ENCODE measurements around the gene STK35.

STK35 gene

DNA sequence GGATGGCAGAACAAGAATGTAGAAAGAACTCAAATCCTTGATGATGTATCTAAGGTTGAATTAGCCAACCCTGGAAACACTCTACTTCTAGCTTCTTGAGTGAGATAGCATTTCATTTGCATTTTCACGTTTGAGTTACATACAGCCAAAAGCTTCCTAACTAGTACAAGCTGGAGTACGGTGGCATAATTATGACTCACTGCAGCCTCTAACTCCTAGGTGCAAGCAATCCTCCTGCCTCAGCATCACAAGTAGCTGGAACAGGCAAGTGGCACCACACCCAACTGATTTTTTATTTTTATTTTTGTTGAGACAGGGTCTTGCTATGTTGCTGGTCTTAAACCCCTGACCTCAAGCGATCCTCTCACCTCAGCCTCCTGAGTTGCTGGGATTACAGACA lies 36.5 kb upstream of the STK35 start:
- H3K4me3 ChIP-seq (replicated peaks in 1 of 2; ENCODE audit: low read depth in 2 of 2, low read length in 2 of 2): no peak overlapping the region
- TF ChIP-seq, protein P1, sequence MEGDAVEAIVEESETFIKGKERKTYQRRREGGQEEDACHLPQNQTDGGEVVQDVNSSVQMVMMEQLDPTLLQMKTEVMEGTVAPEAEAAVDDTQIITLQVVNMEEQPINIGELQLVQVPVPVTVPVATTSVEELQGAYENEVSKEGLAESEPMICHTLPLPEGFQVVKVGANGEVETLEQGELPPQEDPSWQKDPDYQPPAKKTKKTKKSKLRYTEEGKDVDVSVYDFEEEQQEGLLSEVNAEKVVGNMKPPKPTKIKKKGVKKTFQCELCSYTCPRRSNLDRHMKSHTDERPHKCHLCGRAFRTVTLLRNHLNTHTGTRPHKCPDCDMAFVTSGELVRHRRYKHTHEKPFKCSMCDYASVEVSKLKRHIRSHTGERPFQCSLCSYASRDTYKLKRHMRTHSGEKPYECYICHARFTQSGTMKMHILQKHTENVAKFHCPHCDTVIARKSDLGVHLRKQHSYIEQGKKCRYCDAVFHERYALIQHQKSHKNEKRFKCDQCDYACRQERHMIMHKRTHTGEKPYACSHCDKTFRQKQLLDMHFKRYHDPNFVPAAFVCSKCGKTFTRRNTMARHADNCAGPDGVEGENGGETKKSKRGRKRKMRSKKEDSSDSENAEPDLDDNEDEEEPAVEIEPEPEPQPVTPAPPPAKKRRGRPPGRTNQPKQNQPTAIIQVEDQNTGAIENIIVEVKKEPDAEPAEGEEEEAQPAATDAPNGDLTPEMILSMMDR (IDR thresholded peaks at IDR 0.05; ENCODE audit: low read depth, low read length): no peak
- no peak for DNase-seq (ENCODE audit: low read depth in 2 of 2)

GRCh38 chr20:2066461-2067122 lies 35.0 kb upstream of the STK35 start:
- TF ChIP-seq, protein P1 (IDR thresholded peaks at IDR 0.05; ENCODE audit: low read depth, low read length): no peak
- no peak overlapping the region for H3K4me3 ChIP-seq (replicated peaks in 1 of 2; ENCODE audit: low read depth in 2 of 2, low read length in 2 of 2)

DNA sequence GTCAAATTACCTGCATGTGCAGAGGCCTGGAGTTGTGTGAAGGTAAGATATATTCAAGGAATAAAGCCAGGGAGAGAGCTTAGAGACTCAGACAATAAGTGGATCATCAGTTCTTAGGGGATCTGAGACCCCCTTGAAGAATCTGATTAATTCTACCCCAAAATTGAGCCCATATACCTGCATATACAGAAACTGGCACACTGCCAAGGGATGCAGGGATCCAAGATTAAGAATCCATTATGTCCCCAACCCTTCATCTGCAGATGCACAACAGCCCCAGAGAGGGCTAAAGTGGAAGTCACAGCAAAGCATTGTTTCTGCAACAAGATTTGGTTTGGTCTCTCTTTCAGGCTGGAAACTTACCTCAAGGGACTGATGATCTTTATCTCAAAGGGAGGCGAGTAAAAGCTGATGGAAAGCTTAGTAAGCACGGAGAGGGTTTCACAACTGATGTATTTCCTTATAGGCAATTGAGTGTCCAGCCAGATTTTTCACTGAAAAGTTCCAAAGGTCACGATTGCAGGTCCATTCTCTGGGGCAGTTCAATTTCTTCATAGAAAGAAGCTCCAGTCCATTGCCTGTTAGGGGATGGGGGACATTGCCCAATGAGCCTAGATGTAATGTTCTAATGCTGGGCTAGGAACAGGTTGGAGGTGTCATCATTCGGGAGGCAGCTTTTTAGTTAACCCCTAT lies 20.9 kb upstream of the STK35 start:
- H3K4me3 ChIP-seq (replicated peaks in 1 of 2; ENCODE audit: low read depth in 2 of 2, low read length in 2 of 2): no peak overlapping the region
- no peak for DNase-seq (ENCODE audit: low read depth in 2 of 2)
- TF ChIP-seq, protein P1 (IDR thresholded peaks at IDR 0.05; ENCODE audit: low read depth, low read length): no peak

More at GRCh38 chr20:2066461-2067122, 35.0 kb upstream of the STK35 start:
- DNase-seq (ENCODE audit: low read depth in 2 of 2): no peak

GRCh38 chr20:2084703-2085102 lies 16.9 kb upstream of the STK35 start:
- DNase-seq (ENCODE audit: low read depth in 2 of 2): peak; percentile 36 to 40
- TF ChIP-seq, protein P1 (IDR thresholded peaks at IDR 0.05; ENCODE audit: low read depth, low read length): no peak
- no peak overlapping the region for H3K4me3 ChIP-seq (replicated peaks in 1 of 2; ENCODE audit: low read depth in 2 of 2, low read length in 2 of 2)

DNA sequence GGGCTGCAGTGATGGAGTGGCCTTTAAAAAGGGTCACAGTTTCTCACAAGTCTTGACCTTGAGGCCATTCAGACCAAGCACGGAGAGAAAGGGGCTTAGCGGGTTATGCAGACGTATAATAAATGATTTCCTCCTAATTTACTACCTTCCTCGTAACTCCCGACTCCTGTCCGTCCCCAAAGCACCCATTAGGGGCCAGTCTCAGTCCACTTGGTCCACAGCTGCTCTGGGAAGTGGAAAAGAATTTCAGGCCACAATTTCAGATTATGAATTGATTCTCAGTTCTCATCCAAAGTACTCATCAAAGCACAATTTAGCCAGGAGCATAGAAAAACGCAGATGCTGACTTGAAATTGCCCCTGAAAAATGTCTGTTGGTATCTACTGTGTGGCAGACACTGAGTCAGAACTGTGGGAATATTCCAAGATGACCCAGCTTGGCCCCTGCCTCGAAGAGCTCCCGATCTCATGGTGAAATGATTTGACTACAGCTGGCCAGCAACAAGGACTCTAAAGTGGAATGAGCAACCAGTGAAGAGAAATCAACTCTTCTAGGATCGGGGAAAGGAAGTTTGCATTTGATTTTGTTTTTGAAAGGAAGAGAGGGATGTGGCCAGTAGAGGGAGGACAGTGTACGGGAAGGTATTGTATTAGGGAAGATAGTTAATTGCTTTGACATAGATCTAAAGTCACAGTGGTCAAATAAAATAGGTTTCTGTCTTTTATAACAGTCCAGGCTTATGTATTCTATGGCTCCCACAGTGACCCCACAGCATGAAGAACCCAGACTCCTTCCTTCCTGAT lies 15.2 kb upstream of the STK35 start:
- DNase-seq (ENCODE audit: low read depth in 2 of 2): peak in 1 of 2 donors; percentile 5
- no peak overlapping the region for H3K4me3 ChIP-seq (replicated peaks in 1 of 2; ENCODE audit: low read depth in 2 of 2, low read length in 2 of 2)
- TF ChIP-seq, protein P1 (IDR thresholded peaks at IDR 0.05; ENCODE audit: low read depth, low read length): peak; percentile 20

DNA sequence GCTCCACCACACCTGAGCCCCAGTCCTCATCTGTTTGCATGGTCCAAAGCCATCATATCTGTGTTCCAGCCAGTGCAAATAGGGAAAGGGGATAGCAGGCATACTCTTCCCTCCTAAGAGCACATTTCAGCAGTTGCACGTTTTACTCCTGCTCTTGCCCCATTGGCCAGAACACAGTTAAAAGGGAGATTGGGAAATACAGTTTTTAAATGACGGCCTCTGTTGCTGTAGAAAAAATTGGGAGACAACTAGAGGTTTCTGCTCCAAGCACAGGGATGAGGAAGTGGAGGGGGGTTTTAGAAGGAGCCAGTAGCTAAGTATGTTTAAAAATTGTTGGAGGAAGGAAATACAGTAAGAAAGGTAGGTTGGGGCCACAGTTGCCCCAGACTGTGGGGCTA lies 14.6 kb upstream of the STK35 start:
- no peak for DNase-seq (ENCODE audit: low read depth in 2 of 2)
- H3K4me3 ChIP-seq (replicated peaks in 1 of 2; ENCODE audit: low read depth in 2 of 2, low read length in 2 of 2): no peak overlapping the region
- TF ChIP-seq, protein P1 (IDR thresholded peaks at IDR 0.05; ENCODE audit: low read depth, low read length): no peak
